ENCODE measurements around the gene RNF225. TPM values are rescaled to one million over a fixed set of nuclear protein-coding genes. Genes with fewer than 3 reads are reported as not detected.

The RNF225 gene
- 1.4 and 2.1 TPM in 2 replicates for total RNA-seq

GRCh38 chr19:58395220-58395978, at the start of gene RNF225:
Gene RNF225 (plus strand): TSS chr19:58395656. CDS start chr19:58396090, 434 bp downstream.

GRCh38 chr19:58352760-58353671, 42.4 kb upstream of the RNF225 start, which contains the start of gene A1BG:
Gene A1BG (minus strand): TSS chr19:58353492. CDS start chr19:58353437, 55 bp downstream.

GRCh38 chr19:58362272-58362994, 33.0 kb upstream of the RNF225 start, which contains the start of gene ZNF497:
Gene ZNF497 (minus strand): TSS chr19:58362751. CDS start chr19:58357635, 5,116 bp downstream.

GRCh38 chr19:58380662-58381459, 14.6 kb upstream of the RNF225 start, which contains the start of gene ZNF837:
Gene ZNF837 (minus strand): TSS chr19:58381030. CDS start chr19:58369332, 11,698 bp downstream.

GRCh38 chr19:58386576-58387337, 8.7 kb upstream of the RNF225 start, which contains the start of gene RPS5:
Gene RPS5 (plus strand): TSS chr19:58387269. CDS start chr19:58388138, 869 bp downstream.

GRCh38 chr19:58408152-58409009, 12.9 kb downstream of the RNF225 start, which contains the start of gene ZNF584:
Gene ZNF584 (plus strand): TSS chr19:58408649. CDS start chr19:58409148, 499 bp downstream.

GRCh38 chr19:58439576-58440554, 44.4 kb downstream of the RNF225 start, which contains the start of gene ZNF132:
Gene ZNF132 (minus strand): TSS chr19:58440153. CDS start chr19:58439821, 332 bp downstream.

Other genes starting within 250 kb of the RNF225 start
- gene ZNF329, start 244.9 kb upstream of the RNF225 start, total RNA-seq = 17.1 and 21.4 TPM in 2 replicates
- gene ZNF274, start 212.6 kb upstream of the RNF225 start, total RNA-seq = 41.7 and 43.9 TPM in 2 replicates
- 49.2 and 73.4 TPM in 2 replicates for gene ZNF544, start 166.7 kb upstream of the RNF225 start, total RNA-seq
- 3.1 and 8.0 TPM in 2 replicates for gene ZNF8, start 116.7 kb upstream of the RNF225 start, total RNA-seq
- gene ERVK3-1, start 90.3 kb upstream of the RNF225 start, total RNA-seq = 33.4 and 39.0 TPM in 2 replicates
- 2.4 and 4.3 TPM in 2 replicates for gene ZSCAN22, start 68.7 kb upstream of the RNF225 start, total RNA-seq
- 0.78 and 3.4 TPM in 2 replicates for gene A1BG, start 42.2 kb upstream of the RNF225 start, total RNA-seq
- 1.0 and 2.7 TPM in 2 replicates for gene ZNF497, start 32.9 kb upstream of the RNF225 start, total RNA-seq
- 1.6 and 2.7 TPM in 2 replicates for gene ZNF837, start 14.6 kb upstream of the RNF225 start, total RNA-seq
- 2,119 and 3,422 TPM in 2 replicates for gene RPS5, start 8.4 kb upstream of the RNF225 start, total RNA-seq
- 17.4 and 21.4 TPM in 2 replicates for gene ZNF584, start 13.0 kb downstream of the RNF225 start, total RNA-seq
- gene ZNF132, start 44.5 kb downstream of the RNF225 start, total RNA-seq = 5.8 and 6.8 TPM in 2 replicates
- gene ZNF324B, start 56.0 kb downstream of the RNF225 start, total RNA-seq = 12.0 and 15.9 TPM in 2 replicates
- gene ZNF324, start 71.4 kb downstream of the RNF225 start, total RNA-seq = 10.9 and 18.2 TPM in 2 replicates
- 3.4 and 6.1 TPM in 2 replicates for gene ZNF446, start 80.7 kb downstream of the RNF225 start, total RNA-seq
- gene SLC27A5, start 116.3 kb downstream of the RNF225 start, total RNA-seq = 4.7 and 14.0 TPM in 2 replicates
- gene ZBTB45, start 124.2 kb downstream of the RNF225 start, total RNA-seq = 3.8 and 7.3 TPM in 2 replicates
- gene TRIM28, start 148.4 kb downstream of the RNF225 start, total RNA-seq = 304 and 353 TPM in 2 replicates
- gene CHMP2A, start 159.4 kb downstream of the RNF225 start, total RNA-seq = 104 and 173 TPM in 2 replicates
- gene UBE2M, start 163.0 kb downstream of the RNF225 start, total RNA-seq = 60.7 and 100 TPM in 2 replicates
- 21.1 and 22.6 TPM in 2 replicates for gene MZF1, start 177.7 kb downstream of the RNF225 start, total RNA-seq

All from nasal cavity respiratory epithelium epithelial cell of viscerocranial mucosa (primary cell).